ENCODE data around the gene C1orf53.
A peak's percentile ranks its signal among the peaks of the same experiment; 100 is the strongest.
"Not testable (repeated sequence)": the region's sequence is repeated elsewhere in the genome, so short reads cannot be mapped to it uniquely, and the experiment has no call there.

The C1orf53 gene

DNA sequence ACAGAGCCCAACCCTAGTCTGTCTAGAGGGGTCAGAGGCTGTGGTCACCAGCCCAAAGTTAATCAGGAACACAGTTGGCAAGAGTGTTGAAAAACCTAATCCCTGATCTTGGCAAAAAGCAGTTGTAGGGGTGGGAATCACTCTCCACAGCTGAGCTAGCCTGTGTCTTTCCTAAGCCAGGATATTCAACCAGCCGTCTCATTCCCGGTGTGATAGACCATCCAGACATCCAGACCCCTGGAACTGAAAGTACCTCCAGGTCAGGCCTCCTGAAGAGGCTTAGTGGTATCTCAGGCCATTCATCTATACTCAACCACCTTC is 19.6 kb downstream of the C1orf53 start:
- no peak for DNase-seq

DNA sequence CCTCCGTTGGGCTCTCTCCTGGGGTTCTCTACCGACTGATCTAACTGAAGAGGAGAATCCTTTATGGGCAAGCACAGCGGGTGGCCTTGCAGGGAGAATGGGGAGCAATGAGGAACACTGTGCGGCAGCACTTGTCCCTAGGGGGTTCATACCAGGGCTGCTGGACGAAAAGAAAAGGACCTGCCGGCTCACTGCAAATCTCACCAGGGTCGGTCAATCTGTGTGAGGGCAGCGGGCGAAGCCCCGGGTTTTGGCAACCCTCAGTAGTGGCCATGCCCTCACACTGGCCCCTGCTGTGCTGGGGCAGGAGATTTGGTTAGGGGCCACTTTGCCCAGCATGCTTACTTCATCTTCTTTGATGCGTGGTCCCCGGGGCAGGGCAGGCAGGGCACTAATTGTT is 20.6 kb downstream of the C1orf53 start:
- no peak for DNase-seq

DNA sequence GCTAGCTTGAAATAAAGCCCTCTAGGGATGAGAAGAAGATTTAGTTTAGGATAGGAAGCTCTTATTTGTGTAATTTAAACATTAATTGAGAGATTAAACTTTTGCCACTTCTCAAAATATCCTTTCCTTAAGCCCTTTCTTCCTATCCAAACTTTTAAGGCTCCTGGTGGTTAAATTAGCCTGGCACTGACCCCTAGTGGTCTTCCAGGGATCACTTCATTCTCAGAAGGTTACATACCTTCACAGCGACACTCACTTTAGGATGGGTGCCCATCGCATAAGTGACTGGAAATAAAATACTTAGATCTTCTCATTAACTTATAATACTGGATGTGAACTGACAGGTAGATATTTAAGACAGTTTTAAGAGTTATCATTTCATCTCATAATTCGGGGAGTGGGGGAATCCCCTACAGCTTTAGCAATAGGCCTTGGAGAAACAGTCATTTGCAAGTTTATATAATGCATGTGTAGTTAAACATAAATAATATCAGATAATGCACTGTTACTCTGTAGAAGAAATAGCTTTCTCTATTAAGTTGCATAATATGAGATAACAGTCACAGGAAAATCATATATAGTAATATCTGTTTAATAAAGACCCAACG is 22.2 kb downstream of the C1orf53 start:
- DNase-seq = no peak

DNA sequence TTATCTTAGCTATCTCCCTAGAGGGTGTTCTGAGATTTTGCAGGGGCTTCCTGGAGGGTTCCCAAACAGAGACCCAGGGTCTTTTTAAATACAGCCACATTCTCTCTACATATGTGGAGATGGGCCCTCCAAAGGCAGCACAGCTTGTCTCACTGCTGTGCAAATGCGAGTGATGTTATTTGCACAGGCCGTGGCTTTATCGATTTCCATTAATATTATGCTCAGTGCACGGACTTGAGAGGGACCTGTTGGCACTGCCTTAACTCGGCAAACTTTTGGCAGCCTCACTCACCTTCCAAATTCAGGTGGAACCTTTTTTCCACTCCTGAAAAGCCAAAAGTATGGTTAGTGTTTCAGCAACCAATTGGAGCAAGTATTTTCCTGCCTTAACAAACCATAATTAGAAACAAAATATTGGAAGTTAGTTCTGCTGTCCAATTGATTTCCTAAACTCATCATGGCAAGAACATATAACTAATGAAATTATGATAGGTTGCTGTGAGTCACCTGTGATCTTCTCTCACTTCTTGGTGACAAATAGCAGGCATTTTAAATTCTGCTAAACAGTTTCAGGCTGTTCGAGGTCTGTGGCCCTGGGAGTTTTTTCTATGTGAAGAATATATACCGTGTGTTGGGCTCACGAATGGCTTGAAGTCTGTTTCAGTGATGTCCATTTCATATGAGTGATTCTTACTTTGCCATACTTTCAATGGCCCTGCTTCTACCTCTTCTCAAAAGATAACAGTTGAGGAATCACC is 25.7 kb downstream of the C1orf53 start:
- no peak for DNase-seq

DNA sequence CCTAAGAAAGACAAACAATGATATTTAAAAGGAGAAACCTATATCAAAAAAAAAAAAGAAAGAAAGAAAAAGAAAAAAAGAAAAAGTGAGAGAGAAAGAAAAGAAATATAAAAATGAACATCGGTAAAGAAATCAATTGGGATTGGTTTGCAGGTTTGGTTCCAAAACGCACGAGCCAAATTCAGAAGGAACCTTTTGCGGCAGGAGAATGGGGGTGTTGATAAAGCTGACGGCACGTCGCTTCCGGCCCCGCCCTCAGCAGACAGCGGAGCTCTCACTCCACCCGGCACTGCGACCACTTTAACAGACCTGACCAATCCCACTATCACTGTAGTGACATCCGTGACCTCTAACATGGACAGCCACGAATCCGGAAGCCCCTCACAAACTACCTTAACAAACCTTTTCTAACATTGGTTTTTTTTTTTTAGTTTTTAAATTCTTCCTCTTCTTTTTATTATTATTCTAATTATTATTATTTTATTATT is 26.5 kb downstream of the C1orf53 start:
- DNase-seq = peak; percentile 67

DNA sequence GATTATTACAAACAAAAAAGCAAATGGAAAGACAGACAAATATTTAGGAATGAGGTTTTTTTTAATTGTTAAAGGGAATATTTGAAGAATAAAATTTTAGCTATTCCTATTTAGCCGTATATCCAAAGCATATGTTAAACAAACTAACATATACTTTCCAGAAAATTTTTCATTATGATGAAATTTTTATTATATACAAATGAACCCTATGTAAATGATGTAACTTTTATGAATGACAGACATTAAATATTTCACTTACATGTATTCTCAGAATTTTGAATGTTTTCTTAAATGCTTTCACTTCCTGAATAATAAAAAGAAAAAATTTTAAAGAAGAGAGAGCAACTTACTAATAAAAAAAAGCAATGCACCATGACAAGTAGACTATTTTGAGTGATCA is 30.6 kb downstream of the C1orf53 start:
- no peak for DNase-seq

DNA sequence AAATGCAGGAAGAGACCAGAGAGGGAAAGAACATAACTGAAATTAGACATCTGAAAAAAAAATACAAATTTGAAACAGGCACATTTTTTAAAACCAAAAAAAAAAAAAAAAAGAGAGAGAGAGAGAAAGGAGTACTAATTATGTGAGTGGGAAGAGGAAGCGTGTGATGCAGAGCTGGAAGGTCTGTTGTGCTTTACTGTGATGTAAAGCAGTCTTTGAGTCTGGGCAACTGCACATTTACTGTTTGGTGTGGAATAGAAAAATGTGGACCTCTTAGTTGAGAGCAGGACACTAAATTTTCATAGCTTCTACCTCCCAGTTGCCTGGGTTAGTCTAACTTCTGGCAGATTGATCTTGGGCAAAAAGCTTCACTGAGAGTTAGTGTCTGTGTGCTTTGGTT is 31.2 kb downstream of the C1orf53 start:
- DNase-seq = no peak

DNA sequence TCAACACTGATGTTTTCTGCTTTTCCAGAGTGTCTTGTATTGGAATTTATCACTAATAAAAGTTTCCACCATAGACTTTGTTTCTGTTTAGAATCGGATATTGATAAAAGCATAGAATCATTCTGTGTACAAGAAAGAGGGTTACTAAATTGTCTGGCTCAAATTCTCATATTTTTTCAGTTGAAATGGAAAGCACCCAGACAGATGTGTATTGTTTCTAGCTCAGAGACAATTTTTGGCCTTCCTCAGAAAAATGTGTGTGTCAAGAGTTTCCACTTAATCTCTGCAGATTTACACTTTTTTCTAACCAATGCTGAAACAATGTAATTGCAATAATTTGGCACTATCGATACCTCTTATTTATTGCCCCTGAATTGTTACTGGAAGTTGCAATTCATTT is 35.0 kb downstream of the C1orf53 start:
- DNase-seq = no peak

DNA sequence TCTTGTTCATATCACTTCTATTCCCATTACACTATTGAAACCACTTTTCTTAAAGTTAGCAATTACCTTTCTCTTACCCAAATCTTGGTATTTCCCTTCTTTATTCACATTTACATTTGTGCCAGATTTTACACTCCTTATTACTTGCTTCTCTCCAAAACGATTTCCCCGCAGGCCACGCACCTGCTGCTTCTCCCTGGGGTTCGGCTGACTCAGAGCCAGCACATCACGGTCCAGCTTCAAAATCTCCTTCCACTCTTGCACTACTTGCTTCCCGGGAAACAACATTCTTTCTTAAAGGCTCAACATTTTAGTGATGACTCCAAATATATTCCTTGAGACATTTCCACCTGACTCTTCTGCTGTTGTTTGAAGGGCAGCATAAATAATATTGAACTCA is 35.5 kb downstream of the C1orf53 start:
- no peak for DNase-seq

DNA sequence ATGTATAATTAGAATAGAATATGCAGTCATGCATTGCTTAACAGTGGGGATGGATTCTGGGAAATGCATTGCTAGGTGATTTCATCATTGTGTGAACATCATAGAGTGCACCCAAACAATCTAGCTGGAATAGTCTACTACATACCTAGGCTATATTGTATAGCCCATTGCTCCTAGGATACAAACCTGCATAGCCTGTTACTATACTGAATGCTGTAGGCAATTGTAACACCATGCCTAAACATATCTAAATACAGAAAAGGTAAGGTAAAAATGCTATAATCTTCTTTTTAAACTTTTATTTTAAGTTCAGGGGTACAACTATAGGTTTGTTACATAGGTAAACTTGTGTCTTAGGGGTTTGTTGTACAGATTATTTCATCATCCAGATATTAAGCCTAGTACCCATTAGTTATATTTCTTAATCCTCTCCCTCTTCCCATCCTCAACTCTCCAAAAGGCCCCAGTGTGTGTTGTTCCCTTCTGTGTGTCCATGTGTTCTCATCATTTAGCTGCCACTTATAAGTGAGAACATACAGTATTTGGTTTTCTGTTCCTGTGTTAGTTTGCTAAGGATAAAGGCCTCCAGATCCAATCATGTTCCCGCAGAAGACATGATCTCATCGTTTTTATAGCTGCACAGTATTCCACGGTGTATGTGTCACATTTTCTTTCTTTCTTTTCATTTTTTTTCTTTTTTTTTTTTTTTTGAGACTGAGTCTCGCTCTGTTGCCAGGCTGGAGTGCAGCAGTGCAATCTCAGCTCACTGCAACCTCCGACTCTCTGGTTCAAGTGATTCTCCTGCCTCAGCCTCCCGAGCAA is 36.9 kb downstream of the C1orf53 start:
- not testable (repeated sequence) for DNase-seq

DNA sequence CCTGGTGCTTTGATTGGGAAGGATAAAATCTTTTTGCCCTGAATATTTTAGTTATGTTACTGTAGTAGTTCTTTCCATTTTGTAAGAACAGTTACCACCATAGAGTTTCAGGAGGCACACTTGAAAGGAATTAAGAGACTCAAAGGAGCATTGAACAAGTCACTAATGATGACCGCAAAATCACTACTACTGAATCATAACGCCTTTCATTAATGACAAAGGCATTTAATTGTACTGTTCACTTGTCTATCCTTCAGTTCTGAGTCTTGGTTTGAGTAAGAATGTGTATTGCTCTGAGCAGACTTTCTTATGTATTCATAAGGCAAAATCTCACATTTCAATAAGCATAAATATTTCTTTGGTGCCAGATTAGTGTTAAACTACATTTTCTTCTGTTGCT is 39.6 kb downstream of the C1orf53 start:
- no peak for DNase-seq

DNA sequence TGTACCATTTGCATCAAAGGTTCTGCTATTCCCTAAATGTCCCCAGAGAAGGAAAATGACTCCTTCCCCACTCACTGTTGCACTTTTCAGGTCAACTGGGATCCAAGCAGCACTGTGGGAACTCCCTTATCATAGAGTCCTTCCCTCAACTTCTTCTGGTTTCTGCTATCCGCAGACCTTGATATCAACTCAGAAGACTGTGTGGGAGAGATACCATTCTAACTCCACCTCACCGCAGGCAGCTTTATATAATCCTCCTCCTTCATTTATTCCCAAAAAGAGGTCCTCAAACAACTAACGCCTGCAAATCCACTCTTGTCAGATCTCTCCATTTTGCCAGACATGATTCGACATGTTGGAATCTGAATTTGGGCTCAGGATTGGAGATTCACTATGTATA is 42.1 kb downstream of the C1orf53 start:
- no peak for DNase-seq

DNA sequence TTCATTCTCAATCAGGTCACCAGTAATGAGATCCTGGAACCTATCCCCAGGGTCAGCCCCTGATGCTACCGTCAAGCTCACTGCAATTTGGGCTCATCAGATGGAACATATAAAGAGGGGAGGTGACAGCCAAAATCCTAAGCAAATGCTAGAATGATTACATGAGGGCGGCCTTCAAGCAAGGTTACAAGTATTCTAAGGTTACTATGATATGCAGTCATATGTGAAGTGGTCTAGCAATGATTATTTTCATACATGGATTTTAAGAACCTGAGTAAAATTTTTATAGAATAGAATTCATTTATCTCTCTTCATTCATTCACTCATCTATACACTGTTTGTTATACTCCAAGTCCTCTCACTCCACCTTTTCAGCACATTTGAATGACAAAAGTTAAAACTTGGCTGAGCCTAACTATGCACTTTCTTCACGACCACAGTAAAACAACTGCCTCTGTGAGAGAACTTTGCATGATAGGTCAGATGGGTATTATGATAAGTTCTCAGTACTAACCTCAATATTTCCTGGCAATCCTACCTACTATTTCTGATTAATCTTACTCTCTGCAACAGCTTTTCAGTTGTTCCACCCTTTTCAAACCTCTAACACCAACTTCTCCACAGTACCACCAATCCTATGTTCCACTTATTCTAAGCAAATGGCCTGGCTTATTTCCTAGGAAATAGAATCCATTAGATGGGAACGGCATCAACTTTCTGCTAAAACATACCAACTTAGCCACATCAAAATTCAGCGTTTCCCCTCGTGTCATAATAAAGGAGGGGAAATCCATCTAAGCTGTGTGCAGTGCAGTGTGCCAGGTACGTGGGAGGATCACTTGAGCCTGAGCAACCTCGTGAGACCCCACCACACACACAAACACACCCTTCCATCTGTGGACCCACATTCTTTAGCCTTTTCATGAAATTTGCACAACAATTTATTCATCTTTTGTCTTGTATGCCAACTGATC is 46.8 kb downstream of the C1orf53 start:
- peak; percentile 36 for DNase-seq

DNA sequence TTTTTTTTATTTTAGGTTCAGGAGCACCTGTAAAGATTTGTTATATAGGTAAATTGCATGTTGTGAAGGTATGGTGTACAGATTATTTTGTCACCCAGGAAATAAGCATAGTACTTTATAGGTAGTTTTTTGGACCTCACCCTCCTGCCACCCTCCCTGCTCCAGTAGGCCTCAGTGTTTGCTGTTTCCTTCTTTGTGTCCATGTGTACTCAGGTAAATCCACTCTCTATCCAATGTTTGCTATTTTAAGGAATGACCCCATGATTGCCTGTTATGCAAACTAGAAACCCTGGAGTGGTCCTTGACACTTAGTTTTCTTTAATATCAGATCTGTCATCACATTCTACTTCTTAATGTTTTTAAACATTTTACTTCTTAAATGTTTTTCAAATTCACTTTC is 48.7 kb downstream of the C1orf53 start:
- no peak for DNase-seq

DNA sequence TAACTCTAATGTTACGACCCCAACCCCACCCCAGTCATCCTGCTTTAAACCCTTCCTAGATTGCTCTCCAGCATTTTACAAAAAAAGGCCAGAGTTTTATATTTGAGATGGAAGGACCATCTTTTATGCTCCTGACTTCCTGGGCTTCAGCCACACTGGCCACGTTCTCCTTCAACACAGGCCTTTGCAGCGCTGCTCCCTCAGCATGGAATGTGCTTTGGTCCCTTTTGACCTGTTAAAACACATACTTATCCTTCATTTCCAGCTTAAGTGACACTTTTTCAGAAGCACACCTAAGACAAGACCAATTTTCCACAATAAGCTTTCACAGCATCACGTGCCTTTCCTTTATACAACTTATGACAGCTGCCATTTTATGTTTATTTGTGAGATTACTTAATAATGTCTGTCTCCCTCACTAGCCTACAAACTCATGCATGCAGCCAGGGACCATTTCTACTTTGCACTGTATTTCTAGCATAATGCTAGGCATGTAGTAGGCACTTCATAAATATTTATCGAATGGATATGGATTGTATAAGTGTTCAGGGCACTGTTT is 49.3 kb downstream of the C1orf53 start:
- DNase-seq = no peak

DNA sequence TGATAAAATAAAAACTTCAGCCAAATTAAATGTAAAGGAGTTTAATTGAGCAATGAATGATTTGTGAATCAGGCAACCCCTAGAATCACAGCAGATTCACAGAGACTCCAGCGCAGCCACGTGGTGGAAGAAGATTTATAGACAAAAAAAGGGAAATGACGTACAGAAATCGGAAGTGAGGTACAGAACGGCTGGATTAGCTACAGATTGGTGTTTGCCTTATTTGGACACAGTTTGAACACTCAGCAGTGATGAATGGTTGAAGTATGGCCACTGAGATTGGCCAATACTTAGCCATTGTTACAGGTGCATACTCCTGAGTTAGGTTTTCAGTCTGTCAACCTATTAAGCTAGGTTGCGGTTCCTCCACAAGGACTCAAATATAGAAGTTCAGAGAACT is 51.0 kb downstream of the C1orf53 start:
- not testable (repeated sequence) for DNase-seq

DNA sequence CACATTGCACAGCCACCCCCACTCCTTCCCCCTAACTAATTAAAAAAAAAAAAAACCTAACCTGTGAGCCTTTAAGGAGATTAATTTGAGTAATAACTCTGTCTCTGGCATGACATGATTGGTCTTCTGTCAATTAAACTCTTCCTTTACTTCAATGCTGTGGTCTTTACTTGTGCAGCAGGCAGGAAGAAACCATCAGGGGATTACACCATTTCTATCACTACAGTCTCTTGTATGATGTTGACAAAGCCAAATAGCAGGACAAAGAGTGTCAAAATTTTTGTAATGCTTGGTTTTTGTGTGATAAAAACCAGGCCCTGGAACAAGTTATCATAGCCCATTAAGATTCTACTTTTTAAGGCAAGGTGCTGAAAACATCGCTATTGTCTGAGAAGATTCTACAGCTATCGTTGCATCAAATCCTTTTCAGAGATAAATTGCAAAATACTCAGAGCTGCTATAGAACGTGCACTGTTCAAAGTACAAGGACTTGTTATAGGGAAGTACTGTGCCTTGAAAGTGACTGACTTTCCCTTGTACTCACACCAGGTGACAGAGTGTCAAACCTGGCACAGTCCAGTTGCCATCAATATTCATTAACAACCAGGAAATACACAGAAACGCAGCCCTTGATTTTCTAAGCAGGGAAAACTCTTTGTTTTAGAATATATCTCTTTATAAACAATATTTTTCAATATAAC is 52.4 kb downstream of the C1orf53 start:
- no peak for DNase-seq

DNA sequence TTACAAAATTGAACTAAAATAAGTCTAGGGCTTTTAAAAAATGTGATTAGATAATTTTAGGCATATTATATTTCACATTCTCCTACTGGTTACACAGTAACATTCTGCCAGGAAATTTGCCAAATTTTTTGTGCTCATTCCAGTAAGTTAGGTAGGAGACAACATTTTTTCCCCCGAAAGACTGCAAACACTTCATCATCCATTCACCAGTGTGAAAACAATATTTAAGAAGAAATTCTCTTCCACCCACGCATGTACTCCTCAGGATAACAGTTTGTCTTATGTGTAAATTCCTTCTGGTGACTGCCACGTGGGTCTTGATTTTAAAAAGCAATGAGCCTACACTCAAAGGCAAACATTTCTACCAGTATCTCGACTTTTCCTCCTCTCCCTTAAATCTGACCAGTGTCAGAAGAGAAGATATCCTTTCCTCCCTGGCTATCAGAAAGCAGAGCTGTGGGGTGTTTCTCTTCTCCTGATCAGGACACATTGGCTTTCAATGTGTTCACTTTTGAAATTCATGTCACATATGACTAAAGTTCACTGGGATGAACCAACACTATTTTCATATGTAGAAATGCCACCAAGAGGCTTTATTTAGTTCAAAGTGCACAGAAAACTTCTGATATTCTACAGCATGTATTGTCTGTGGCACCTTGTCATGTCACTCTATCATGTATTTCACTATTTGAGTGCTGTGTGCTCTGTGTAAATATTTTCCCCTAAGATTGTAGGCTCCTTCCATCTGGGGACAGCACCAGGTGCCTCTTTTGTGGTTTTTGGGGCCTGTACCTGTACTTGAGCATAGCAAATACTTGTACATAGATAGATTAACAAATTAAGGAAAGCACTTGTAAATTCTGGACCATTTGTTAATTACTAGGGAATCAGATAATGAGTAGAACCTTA is 53.3 kb downstream of the C1orf53 start:
- DNase-seq = no peak
